ENCODE measurements around the gene BMP10. TPM values are rescaled to one million over a fixed set of nuclear protein-coding genes. Genes with fewer than 3 reads are reported as not detected.

BMP10 gene
- total RNA-seq, 1 experiment from 2014 or later: not detected

DNA sequence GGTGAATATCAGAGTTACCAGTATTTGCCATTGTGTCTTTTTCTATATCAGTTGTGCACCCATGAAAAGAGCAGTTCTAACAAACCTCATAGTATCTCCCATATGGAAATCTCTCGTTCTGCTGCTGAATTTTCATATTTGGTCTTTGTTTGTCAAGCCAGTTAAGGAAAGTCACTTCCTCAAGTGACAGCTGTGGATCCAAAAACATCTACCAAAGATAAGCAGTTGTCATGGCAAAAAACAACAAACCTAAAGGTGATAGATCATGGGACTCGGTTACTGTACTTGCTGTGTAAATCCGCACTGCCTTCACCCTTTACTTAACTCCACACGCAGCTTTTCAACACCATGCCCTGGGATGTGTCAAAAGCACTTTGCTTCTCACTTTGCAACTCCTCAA is 17.3 kb downstream of the BMP10 start:
- no TSS peak for BruUV-seq (replicated peaks)
- TF ChIP-seq TCF7L2 (IDR thresholded peaks at IDR 0.05; ENCODE audit: borderline replicate concordance, extremely low read depth, insufficient read depth, insufficient read length) (no peak), SP1 (IDR thresholded peaks at IDR 0.05; ENCODE audit: low read depth) (no peak), ZBTB33 (IDR thresholded peaks at IDR 0.05; ENCODE audit: extremely low read depth, insufficient replicate concordance, low read length) (no peak), POLR2AphosphoS5 (IDR thresholded peaks at IDR 0.05; ENCODE audit: low read depth, low read length) (no peak), ELF1 (IDR thresholded peaks at IDR 0.05; ENCODE audit: borderline replicate concordance, low read depth) (no peak), RAD21 (IDR thresholded peaks at IDR 0.05; ENCODE audit: low read depth) (no peak), EZH2phosphoT487 (IDR thresholded peaks at IDR 0.05; ENCODE audit: borderline replicate concordance) (no peak), EZH2 (IDR thresholded peaks at IDR 0.05) (no peak), YY1 (IDR thresholded peaks at IDR 0.05; ENCODE audit: extremely low read depth, insufficient replicate concordance, low read depth, low read length) (no peak), EGR1 (IDR thresholded peaks at IDR 0.05; ENCODE audit: low read depth) (no peak), ZNF274 (IDR thresholded peaks at IDR 0.05; ENCODE audit: low read depth, low read length) (no peak), POLR2A (IDR thresholded peaks at IDR 0.05; ENCODE audit: borderline replicate concordance, extremely low read depth, insufficient read depth, insufficient read length) (no peak)
- TF ChIP-seq, protein P1, sequence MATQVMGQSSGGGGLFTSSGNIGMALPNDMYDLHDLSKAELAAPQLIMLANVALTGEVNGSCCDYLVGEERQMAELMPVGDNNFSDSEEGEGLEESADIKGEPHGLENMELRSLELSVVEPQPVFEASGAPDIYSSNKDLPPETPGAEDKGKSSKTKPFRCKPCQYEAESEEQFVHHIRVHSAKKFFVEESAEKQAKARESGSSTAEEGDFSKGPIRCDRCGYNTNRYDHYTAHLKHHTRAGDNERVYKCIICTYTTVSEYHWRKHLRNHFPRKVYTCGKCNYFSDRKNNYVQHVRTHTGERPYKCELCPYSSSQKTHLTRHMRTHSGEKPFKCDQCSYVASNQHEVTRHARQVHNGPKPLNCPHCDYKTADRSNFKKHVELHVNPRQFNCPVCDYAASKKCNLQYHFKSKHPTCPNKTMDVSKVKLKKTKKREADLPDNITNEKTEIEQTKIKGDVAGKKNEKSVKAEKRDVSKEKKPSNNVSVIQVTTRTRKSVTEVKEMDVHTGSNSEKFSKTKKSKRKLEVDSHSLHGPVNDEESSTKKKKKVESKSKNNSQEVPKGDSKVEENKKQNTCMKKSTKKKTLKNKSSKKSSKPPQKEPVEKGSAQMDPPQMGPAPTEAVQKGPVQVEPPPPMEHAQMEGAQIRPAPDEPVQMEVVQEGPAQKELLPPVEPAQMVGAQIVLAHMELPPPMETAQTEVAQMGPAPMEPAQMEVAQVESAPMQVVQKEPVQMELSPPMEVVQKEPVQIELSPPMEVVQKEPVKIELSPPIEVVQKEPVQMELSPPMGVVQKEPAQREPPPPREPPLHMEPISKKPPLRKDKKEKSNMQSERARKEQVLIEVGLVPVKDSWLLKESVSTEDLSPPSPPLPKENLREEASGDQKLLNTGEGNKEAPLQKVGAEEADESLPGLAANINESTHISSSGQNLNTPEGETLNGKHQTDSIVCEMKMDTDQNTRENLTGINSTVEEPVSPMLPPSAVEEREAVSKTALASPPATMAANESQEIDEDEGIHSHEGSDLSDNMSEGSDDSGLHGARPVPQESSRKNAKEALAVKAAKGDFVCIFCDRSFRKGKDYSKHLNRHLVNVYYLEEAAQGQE (IDR thresholded peaks at IDR 0.05; ENCODE audit: low read depth): no peak
- TF ChIP-seq, protein P2, sequence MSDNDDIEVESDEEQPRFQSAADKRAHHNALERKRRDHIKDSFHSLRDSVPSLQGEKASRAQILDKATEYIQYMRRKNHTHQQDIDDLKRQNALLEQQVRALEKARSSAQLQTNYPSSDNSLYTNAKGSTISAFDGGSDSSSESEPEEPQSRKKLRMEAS (IDR thresholded peaks at IDR 0.05): no peak
- TF ChIP-seq, protein P3, sequence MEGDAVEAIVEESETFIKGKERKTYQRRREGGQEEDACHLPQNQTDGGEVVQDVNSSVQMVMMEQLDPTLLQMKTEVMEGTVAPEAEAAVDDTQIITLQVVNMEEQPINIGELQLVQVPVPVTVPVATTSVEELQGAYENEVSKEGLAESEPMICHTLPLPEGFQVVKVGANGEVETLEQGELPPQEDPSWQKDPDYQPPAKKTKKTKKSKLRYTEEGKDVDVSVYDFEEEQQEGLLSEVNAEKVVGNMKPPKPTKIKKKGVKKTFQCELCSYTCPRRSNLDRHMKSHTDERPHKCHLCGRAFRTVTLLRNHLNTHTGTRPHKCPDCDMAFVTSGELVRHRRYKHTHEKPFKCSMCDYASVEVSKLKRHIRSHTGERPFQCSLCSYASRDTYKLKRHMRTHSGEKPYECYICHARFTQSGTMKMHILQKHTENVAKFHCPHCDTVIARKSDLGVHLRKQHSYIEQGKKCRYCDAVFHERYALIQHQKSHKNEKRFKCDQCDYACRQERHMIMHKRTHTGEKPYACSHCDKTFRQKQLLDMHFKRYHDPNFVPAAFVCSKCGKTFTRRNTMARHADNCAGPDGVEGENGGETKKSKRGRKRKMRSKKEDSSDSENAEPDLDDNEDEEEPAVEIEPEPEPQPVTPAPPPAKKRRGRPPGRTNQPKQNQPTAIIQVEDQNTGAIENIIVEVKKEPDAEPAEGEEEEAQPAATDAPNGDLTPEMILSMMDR (IDR thresholded peaks at IDR 0.05 in 2 of 3, conservative IDR thresholded peaks at IDR 0.05 in 1 of 3; ENCODE audit: borderline replicate concordance in 1 of 3, insufficient read depth in 1 of 3, low read depth in 2 of 3, low read length in 2 of 3): no peak
- Histone ChIP-seq H2AFZ (ENCODE audit: low read depth, low read length, poor library complexity, severe bottlenecking) (no peak overlapping the region), H3K9me3 (ENCODE audit: control insufficient read depth in 1 of 2, insufficient read depth in 1 of 2, low read depth in 1 of 2, low read length in 2 of 2) (no peaks in the 10 kb centered on the region), H3K27me3 (ENCODE audit: insufficient read depth, low read length) (peaks cover 38% of the 10 kb centered on the region), H3K9me2 (ENCODE audit: insufficient read depth) (no peaks in the 10 kb centered on the region; the same call in 1 of the 2 replicates), H3K4me2 (ENCODE audit: low read length) (no peak overlapping the region), H3K79me2 (ENCODE audit: insufficient read depth, low read length) (no peaks in the 10 kb centered on the region), H3K4me3 (replicated peaks in 1 of 2; ENCODE audit: low read depth in 1 of 2, low read length in 2 of 2) (no peak overlapping the region), H3K27ac (ENCODE audit: low read depth, low read length) (no peak overlapping the region), H3K36me3 (ENCODE audit: control insufficient read depth in 1 of 2, insufficient read depth in 2 of 2, low read length in 2 of 2) (no peaks in the 10 kb centered on the region), H4K20me1 (ENCODE audit: insufficient read depth) (no peaks in the 10 kb centered on the region), H3K9ac (ENCODE audit: low read length) (no peak overlapping the region), H3K4me1 (ENCODE audit: control insufficient read depth in 1 of 2, insufficient read depth in 2 of 2, low read length in 2 of 2) (no peaks in the 10 kb centered on the region)
- DNase-seq (ENCODE audit: low read depth, low spot score) (no peak), ATAC-seq (no peak)
- CTCF ChIA-PET: interaction anchor here (1.7 kb wide), 1 partner anchor 390 kb away, joined by 3 read pairs; no protein-coding TSS in a partner anchor
- POLR2A ChIA-PET: no interaction called here
- intact Hi-C loops (cut with micrococcal nuclease): no loop called here
- RAD21 ChIA-PET (ENCODE audit: low non-redundant PET in 1 of 2, low total read pairs in 2 of 2, uncharacterized antibody in 2 of 2, unreplicated experiment in 2 of 2): no interaction called here
